HEK293 (cell line): ENCODE measurements around the gene DOCK8.

Experiments
- CTCF ChIA-PET: fragments of 350-600 bp; formaldehyde crosslinking; extraction: SDS; loops from one replicate; lab custom pipeline; 2021; ENCODE audit warnings: antibody characterized with exemption; lab: Yijun Ruan, JAX
- POLR2A ChIA-PET: fragments of 300-600 bp; formaldehyde crosslinking; extraction: SDS; loops from one replicate; lab custom pipeline; 2020; ENCODE audit warnings: antibody characterized with exemption, inconsistent platforms; lab: Yijun Ruan, JAX
- H3K27ac ChIP-seq: fragments of 200-500 bp; sonication (Bioruptor generic); 2 replicates; pipeline ENCODE4 v1.5.1; 2014; ENCODE audit warnings: low read depth, low read length, control low read depth, inconsistent platforms; ENCODE audit errors: extremely low read depth
- H3K36me3 ChIP-seq, 2 experiments: fragments of 200-500 bp in 1 of 2; sonication (Bioruptor generic) in 1 of 2; 1 replicate in 1 of 2; 2 replicates in 1 of 2; pipeline ENCODE4 v1.5.1; 2014 to 2017; ENCODE audit warnings: inconsistent platforms in 2 of 2, low read length in 2 of 2; ENCODE audit not compliant: control insufficient read depth in 2 of 2, insufficient read depth in 1 of 2
- H3K4me1 ChIP-seq: fragments of 200-500 bp; sonication (Bioruptor generic); 2 replicates; pipeline ENCODE4 v1.5.1; 2014; ENCODE audit warnings: mild to moderate bottlenecking, low read length, inconsistent platforms; ENCODE audit not compliant: control insufficient read depth, insufficient read depth
- H3K4me3 ChIP-seq: 2 replicates; pipeline ENCODE4 v1.5.1; 2011; ENCODE audit warnings: low read depth, mild to moderate bottlenecking, control low read depth, low read length, moderate library complexity
- H3K9me3 ChIP-seq: fragments of 200-500 bp; sonication (Bioruptor generic); 2 replicates; pipeline ENCODE4 v1.5.1; 2014; ENCODE audit warnings: low read depth, low read length, inconsistent platforms; ENCODE audit not compliant: control insufficient read depth, insufficient read depth
- KLF16 ChIP-seq: fragments of 450-650 bp; formaldehyde crosslinking; IDR thresholded peaks from 2 replicates; pipeline ENCODE4 v1.5.1; 2017; ENCODE audit warnings: missing biosample characterization, missing genetic modification characterization
- KLF17 ChIP-seq: fragments of 450-650 bp; formaldehyde crosslinking; IDR thresholded peaks from 2 replicates; pipeline ENCODE4 v1.5.1; 2016; ENCODE audit warnings: missing biosample characterization, missing genetic modification characterization
- PRDM1 ChIP-seq: fragments of 450-650 bp; formaldehyde crosslinking; IDR thresholded peaks from 2 replicates; pipeline ENCODE4; 2016; ENCODE audit warnings: missing biosample characterization, missing genetic modification characterization
- REST ChIP-seq: fragments of 450-650 bp; formaldehyde crosslinking; IDR thresholded peaks from 2 replicates; pipeline ENCODE4 v1.5.1; 2016; ENCODE audit warnings: missing biosample characterization, missing genetic modification characterization
- SETDB1 ChIP-seq: IDR thresholded peaks from one replicate; pipeline ENCODE4 v1.6.1; 2017; ENCODE audit warnings: mild to moderate bottlenecking, low read length, moderate library complexity, mixed read lengths; ENCODE audit not compliant: insufficient read length
- WT1 ChIP-seq: fragments of 450-650 bp; formaldehyde crosslinking; IDR thresholded peaks from 2 replicates; pipeline ENCODE4 v1.5.1; 2016; ENCODE audit warnings: missing biosample characterization, missing genetic modification characterization
- ZBTB26 ChIP-seq: fragments of 450-650 bp; formaldehyde crosslinking; optimal IDR thresholded peaks from 2 replicates; pipeline ENCODE3; 2016; ENCODE audit warnings: missing biosample characterization, mild to moderate bottlenecking, missing genetic modification characterization
- ZBTB48 ChIP-seq: fragments of 450-650 bp; formaldehyde crosslinking; IDR thresholded peaks from 2 replicates; pipeline ENCODE4 v1.5.1; 2016; ENCODE audit warnings: missing biosample characterization, missing genetic modification characterization
- ZBTB8A ChIP-seq: fragments of 450-650 bp; formaldehyde crosslinking; IDR thresholded peaks from 2 replicates; pipeline ENCODE4 v1.5.1; 2016; ENCODE audit warnings: missing biosample characterization, missing genetic modification characterization
- ZNF112 ChIP-seq: fragments of 450-650 bp; formaldehyde crosslinking; IDR thresholded peaks from 2 replicates; pipeline ENCODE4 v1.5.0; 2017; ENCODE audit warnings: missing biosample characterization, missing genetic modification characterization
- ZNF133 ChIP-seq: fragments of 450-650 bp; formaldehyde crosslinking; IDR thresholded peaks from 2 replicates; pipeline ENCODE4 v1.5.1; 2016; ENCODE audit warnings: missing biosample characterization, missing genetic modification characterization
- ZNF155 ChIP-seq: fragments of 450-650 bp; formaldehyde crosslinking; IDR thresholded peaks from 2 replicates; pipeline ENCODE4 v1.5.1; 2016; ENCODE audit warnings: missing biosample characterization, missing genetic modification characterization
- ZNF175 ChIP-seq: fragments of 450-650 bp; formaldehyde crosslinking; IDR thresholded peaks from 2 replicates; pipeline ENCODE4 v1.5.1; 2016; ENCODE audit warnings: missing biosample characterization, missing genetic modification characterization
- ZNF19 ChIP-seq: fragments of 450-650 bp; formaldehyde crosslinking; IDR thresholded peaks from 2 replicates; pipeline ENCODE4; 2016; ENCODE audit warnings: missing biosample characterization, missing genetic modification characterization, low read depth
- ZNF501 ChIP-seq: fragments of 450-650 bp; formaldehyde crosslinking; IDR thresholded peaks from 2 replicates; pipeline ENCODE4 v1.5.1; 2016; ENCODE audit warnings: missing biosample characterization, missing genetic modification characterization
- ZNF549 ChIP-seq: fragments of 450-650 bp; IDR thresholded peaks from 2 replicates; pipeline ENCODE4 v1.5.1; 2018; ENCODE audit warnings: missing biosample characterization, missing genetic modification characterization, mild to moderate bottlenecking, inconsistent platforms, moderate library complexity
- ZNF596 ChIP-seq: fragments of 450-650 bp; IDR thresholded peaks from 2 replicates; pipeline ENCODE4 v1.5.0; 2018; ENCODE audit warnings: missing biosample characterization, mild to moderate bottlenecking, missing genetic modification characterization, moderate library complexity
- ZNF624 ChIP-seq: fragments of 450-650 bp; formaldehyde crosslinking; IDR thresholded peaks from 2 replicates; pipeline ENCODE4 v1.5.1; 2017; ENCODE audit warnings: missing biosample characterization, missing genetic modification characterization
- ZNF654 ChIP-seq: fragments of 450-650 bp; formaldehyde crosslinking; IDR thresholded peaks from 2 replicates; pipeline ENCODE4 v1.5.1; 2016; ENCODE audit warnings: low read depth, missing biosample characterization, missing genetic modification characterization
- ZNF658 ChIP-seq: fragments of 450-650 bp; formaldehyde crosslinking; IDR thresholded peaks from 2 replicates; pipeline ENCODE4; 2016; ENCODE audit warnings: missing biosample characterization, missing genetic modification characterization
- ZNF704 ChIP-seq: fragments of 450-650 bp; formaldehyde crosslinking; IDR thresholded peaks from 2 replicates; pipeline ENCODE4 v1.5.1; 2016; ENCODE audit warnings: missing biosample characterization, missing genetic modification characterization
- ZNF785 ChIP-seq: fragments of 450-650 bp; formaldehyde crosslinking; IDR thresholded peaks from 2 replicates; pipeline ENCODE4 v1.5.1; 2016; ENCODE audit warnings: missing biosample characterization, missing genetic modification characterization
- ZNF830 ChIP-seq: fragments of 450-650 bp; IDR thresholded peaks from 2 replicates; pipeline ENCODE4 v1.5.0; 2018; ENCODE audit warnings: missing biosample characterization, missing genetic modification characterization, low read depth, mild to moderate bottlenecking, moderate library complexity
- TF ChIP-seq, protein P1 (sequence below): fragments of 450-650 bp; formaldehyde crosslinking; IDR thresholded peaks from 2 replicates; pipeline ENCODE4 v1.5.1; 2017; ENCODE audit warnings: missing biosample characterization, missing genetic modification characterization
- TF ChIP-seq, protein P2 (sequence below): fragments of 450-650 bp; formaldehyde crosslinking; IDR thresholded peaks from 2 replicates; pipeline ENCODE4 v1.5.1; 2017; ENCODE audit warnings: missing biosample characterization, missing genetic modification characterization

The DOCK8 gene

GRCh38 chr9:279674-280073 is 65.0 kb downstream of the DOCK8 start:
- peaks cover 5% of the 10 kb centered on the region for H3K4me1 ChIP-seq
- H3K9me3 ChIP-seq = no peaks in the 10 kb centered on the region
- CTCF ChIA-PET = interaction anchor here (0.6 kb wide), 1 partner anchor 37 kb away, joined by 3 read pairs; no protein-coding TSS in a partner anchor
- no peaks in the 10 kb centered on the region for H3K36me3 ChIP-seq
- POLR2A ChIA-PET = no interaction called here
- no peak overlapping the region for H3K4me3 ChIP-seq
- no peak overlapping the region for H3K27ac ChIP-seq
- TF ChIP-seq, protein P1, sequence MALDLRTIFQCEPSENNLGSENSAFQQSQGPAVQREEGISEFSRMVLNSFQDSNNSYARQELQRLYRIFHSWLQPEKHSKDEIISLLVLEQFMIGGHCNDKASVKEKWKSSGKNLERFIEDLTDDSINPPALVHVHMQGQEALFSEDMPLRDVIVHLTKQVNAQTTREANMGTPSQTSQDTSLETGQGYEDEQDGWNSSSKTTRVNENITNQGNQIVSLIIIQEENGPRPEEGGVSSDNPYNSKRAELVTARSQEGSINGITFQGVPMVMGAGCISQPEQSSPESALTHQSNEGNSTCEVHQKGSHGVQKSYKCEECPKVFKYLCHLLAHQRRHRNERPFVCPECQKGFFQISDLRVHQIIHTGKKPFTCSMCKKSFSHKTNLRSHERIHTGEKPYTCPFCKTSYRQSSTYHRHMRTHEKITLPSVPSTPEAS (tag by site-specific recombination) = no peak
- TF ChIP-seq WT1 (tag by site-specific recombination) (no peak), ZNF658 (tag by site-specific recombination) (no peak), ZBTB48 (tag by site-specific recombination) (no peak), ZNF19 (tag by site-specific recombination) (no peak), ZNF155 (no peak), KLF17 (no peak), ZNF133 (no peak), ZNF785 (tag by site-specific recombination) (no peak), ZNF624 (no peak), ZNF654 (no peak), ZNF830 (no peak), ZBTB8A (tag by site-specific recombination) (no peak), SETDB1 (no peak), ZBTB26 (tag by site-specific recombination) (no peak), KLF16 (no peak), ZNF704 (tag by site-specific recombination) (no peak)

DNA sequence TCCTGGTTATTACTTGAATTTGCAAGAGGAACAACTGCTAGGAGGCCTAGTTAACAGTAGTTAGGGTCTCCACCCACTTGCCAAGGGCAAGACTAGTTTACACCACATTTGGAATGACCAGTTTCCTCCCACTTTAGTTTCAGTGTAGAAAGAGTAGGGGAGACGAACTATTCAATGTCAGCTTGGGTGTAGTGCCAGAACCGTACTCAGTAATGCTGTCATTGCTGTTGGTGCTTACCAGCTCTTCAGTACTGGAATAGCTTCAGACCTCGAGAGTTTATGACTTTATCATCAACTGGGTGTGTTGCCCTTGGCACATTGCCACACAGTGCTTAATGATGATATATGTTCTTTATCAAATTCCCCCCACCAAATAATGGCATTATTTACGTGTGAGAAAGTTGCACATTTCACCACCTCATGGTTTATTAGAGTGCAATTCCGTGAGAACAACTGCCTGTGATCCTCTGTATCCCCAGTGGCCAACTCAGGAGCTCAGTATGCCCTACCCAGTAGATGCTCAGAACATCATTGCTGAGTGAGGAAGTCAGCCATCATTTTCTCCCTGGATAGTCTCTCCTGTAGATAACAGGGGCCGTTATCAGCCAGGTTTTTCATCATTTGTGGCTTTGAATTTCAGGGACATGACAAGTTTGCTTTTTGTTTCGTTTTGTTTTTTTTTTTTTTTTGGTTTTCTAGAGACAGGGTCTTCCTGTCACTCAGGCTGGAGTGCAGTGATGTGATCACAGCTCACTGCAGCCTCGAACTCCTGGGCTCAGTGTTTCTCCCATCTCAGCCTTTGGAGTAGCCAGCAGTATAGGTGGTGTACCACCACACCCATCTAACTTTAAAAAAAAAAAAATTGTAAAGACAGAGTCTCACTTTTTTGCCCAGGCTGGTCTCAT is 67.3 kb downstream of the DOCK8 start:
- no peaks in the 10 kb centered on the region for H3K36me3 ChIP-seq
- CTCF ChIA-PET = no interaction called here
- 0 out of 2 replicates have a peak overlapping the region, but pooled peaks have one; percentile 5 for H3K27ac ChIP-seq
- no peak overlapping the region for H3K4me3 ChIP-seq
- H3K4me1 ChIP-seq = peaks cover 5% of the 10 kb centered on the region
- no peaks in the 10 kb centered on the region for H3K9me3 ChIP-seq
- POLR2A ChIA-PET = interaction anchor here (0.7 to 1.1 kb wide), 2 partner anchors 8 to 68 kb away, joined by 3 to 4 read pairs; no protein-coding TSS in a partner anchor
- TF ChIP-seq, protein P2, sequence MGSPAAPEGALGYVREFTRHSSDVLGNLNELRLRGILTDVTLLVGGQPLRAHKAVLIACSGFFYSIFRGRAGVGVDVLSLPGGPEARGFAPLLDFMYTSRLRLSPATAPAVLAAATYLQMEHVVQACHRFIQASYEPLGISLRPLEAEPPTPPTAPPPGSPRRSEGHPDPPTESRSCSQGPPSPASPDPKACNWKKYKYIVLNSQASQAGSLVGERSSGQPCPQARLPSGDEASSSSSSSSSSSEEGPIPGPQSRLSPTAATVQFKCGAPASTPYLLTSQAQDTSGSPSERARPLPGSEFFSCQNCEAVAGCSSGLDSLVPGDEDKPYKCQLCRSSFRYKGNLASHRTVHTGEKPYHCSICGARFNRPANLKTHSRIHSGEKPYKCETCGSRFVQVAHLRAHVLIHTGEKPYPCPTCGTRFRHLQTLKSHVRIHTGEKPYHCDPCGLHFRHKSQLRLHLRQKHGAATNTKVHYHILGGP = peak; percentile 94
- TF ChIP-seq ZNF501 (tag by site-specific recombination) (0 out of 2 replicates have a peak, but pooled peaks have one; percentile 32), ZNF175 (no peak), ZNF549 (tag by site-specific recombination) (no peak), REST (tag by site-specific recombination) (no peak), ZNF596 (tag by site-specific recombination) (no peak), PRDM1 (tag by site-specific recombination) (no peak), ZNF112 (tag by site-specific recombination) (no peak)
- TF ChIP-seq, protein P1 (tag by site-specific recombination) = 0 out of 2 replicates have a peak, but pooled peaks have one; percentile 9
